K562 (cell line): ENCODE results near the gene CCDC183. TPM values are rescaled to one million over a fixed set of nuclear protein-coding genes. Genes with fewer than 3 reads are reported as not detected.

Source experiments
- ATAC-seq: fragments of 200-7000 bp; cut with Tn5 transposase; 3 replicates; pipeline ENCODE4 v1.9.1; 2020; ENCODE audit warnings: moderate library complexity
- BruUV-seq: library from RNA; stranded (reverse); fragments of 400-500 nt; replicated peaks from 2 replicates; lab custom pipeline; 2021; lab: Mats Ljungman, UMichigan
- CTCF ChIA-PET: fragments of 300-600 bp; formaldehyde crosslinking; extraction: SDS; loops from one replicate; lab custom pipeline; 2021; ENCODE audit warnings: low intra/inter-chr PET ratio; lab: Yijun Ruan, JAX
- POLR2A ChIA-PET: fragments of 300-600, 350-650 bp; sonication (Branson Sonifier 250); formaldehyde crosslinking; extraction: SDS; loops from one replicate; lab custom pipeline; 2021; ENCODE audit warnings: antibody characterized with exemption, inconsistent platforms; lab: Yijun Ruan, JAX
- DNase-seq, 4 experiments: peaks; one replicate each; pipeline versions ENCODE4 v3.0.0 to v3.0.0-alpha.2; 2011 to 2018; ENCODE audit warnings: low spot score in 3 of 4, mixed read lengths in 3 of 4; ENCODE audit errors: extremely low read depth in 1 of 4
- FAIRE-seq: peaks from 2 replicates; lab custom pipeline; 2011; peaks lifted over from hg19 to GRCh38; lab: Jason Lieb, UNC
- H2AFZ ChIP-seq: 2 replicates; pipeline ENCODE4 v1.6.0; 2011; ENCODE audit warnings: low read depth, low read length, control low read depth, inconsistent platforms
- H3K27ac ChIP-seq: fragments of 200-600 bp; 3 replicates; pipeline ENCODE4 v1.8.0; 2011; ENCODE audit warnings: low read depth, mild to moderate bottlenecking, control low read depth, inconsistent platforms, low read length, moderate library complexity, mixed read lengths; ENCODE audit errors: extremely low read depth
- H3K27me3 ChIP-seq, 2 experiments: fragments of 300-600 bp in 1 of 2; 2 replicates in 1 of 2; 3 replicates in 1 of 2; pipeline versions ENCODE4 v1.6.0 to v1.8.0; 2011; ENCODE audit warnings: inconsistent platforms in 2 of 2, low read length in 2 of 2, mild to moderate bottlenecking in 1 of 2, mixed read lengths in 1 of 2, moderate library complexity in 1 of 2; ENCODE audit not compliant: control insufficient read depth in 2 of 2, insufficient read depth in 2 of 2
- H3K36me3 ChIP-seq: fragments of 300-600 bp; 3 replicates; pipeline ENCODE4 v1.8.0; 2011; ENCODE audit warnings: mild to moderate bottlenecking, low read length, inconsistent platforms; ENCODE audit not compliant: control insufficient read depth, insufficient read depth
- H3K4me1 ChIP-seq, 2 experiments: fragments of 200-600 bp in 1 of 2; replicated peaks in 1 of 2; 2 replicates in 1 of 2; 3 replicates in 1 of 2; pipeline versions ENCODE4 v1.5.1 to v1.8.0; 2011; ENCODE audit warnings: inconsistent platforms in 2 of 2, low read length in 2 of 2, mild to moderate bottlenecking in 1 of 2, mixed read lengths in 1 of 2, moderate library complexity in 1 of 2; ENCODE audit not compliant: control insufficient read depth in 2 of 2, insufficient read depth in 2 of 2
- H3K4me2 ChIP-seq: 2 replicates; pipeline ENCODE4 v1.6.1; 2011; ENCODE audit warnings: low read length, control low read depth, inconsistent platforms, mixed read lengths; ENCODE audit not compliant: insufficient read depth
- H3K4me3 ChIP-seq: fragments of 200-600 bp; sonication (generic), shearing (Covaris generic); 2 replicates; pipeline ENCODE4 v1.5.1; 2016; ENCODE audit warnings: control low read depth, inconsistent platforms
- H3K79me2 ChIP-seq: fragments of 200-600 bp; 3 replicates; pipeline ENCODE4 v1.8.0; 2011; ENCODE audit warnings: low read length, inconsistent platforms; ENCODE audit not compliant: control insufficient read depth, insufficient read depth
- H3K9ac ChIP-seq, 2 experiments: 2 replicates each; pipeline versions ENCODE4 v1.6.0 to v1.6.1; 2011; ENCODE audit warnings: low read depth in 2 of 2, low read length in 2 of 2, control low read depth in 1 of 2, inconsistent platforms in 1 of 2, mild to moderate bottlenecking in 1 of 2, mixed read lengths in 1 of 2; ENCODE audit not compliant: insufficient read depth in 1 of 2
- H3K9me1 ChIP-seq: one replicate; pipeline ENCODE4 v1.6.0; 2011; ENCODE audit warnings: inconsistent platforms, mild to moderate bottlenecking, low read length, moderate library complexity; ENCODE audit not compliant: control insufficient read depth, insufficient read depth
- H3K9me3 ChIP-seq: replicated peaks from 2 replicates; pipeline ENCODE4 v1.5.1; 2011; ENCODE audit warnings: low read depth, low read length, inconsistent platforms; ENCODE audit not compliant: control insufficient read depth, insufficient read depth
- H4K20me1 ChIP-seq: replicated peaks from 2 replicates; pipeline ENCODE4 v1.6.1; 2011; ENCODE audit warnings: low read length, inconsistent platforms, mixed read lengths; ENCODE audit not compliant: control insufficient read depth, insufficient read depth
- CTCF ChIP-seq, 3 experiments: IDR thresholded peaks in 2 of 3; conservative IDR thresholded peaks in 1 of 3; 2 replicates each; pipeline ENCODE4 v1.5.1; 2011 to 2012; ENCODE audit warnings: low read length in 3 of 3, mild to moderate bottlenecking in 3 of 3, control low read depth in 2 of 3, improper control_type of control experiment in 1 of 3, inconsistent platforms in 1 of 3, low read depth in 1 of 3, mixed read lengths in 1 of 3, moderate library complexity in 1 of 3; ENCODE audit not compliant: insufficient read depth in 2 of 3
- RBM39 ChIP-seq: fragments of 200-400 bp; formaldehyde crosslinking; optimal IDR thresholded peaks from 2 replicates; pipeline ENCODE3; 2018; ENCODE audit warnings: low read depth, low read length
- WGBS: fragments of 100-300 bp; shearing (Covaris generic); methylation state at CpG from one replicate; pipeline ENCODE4 v1.1.6; 2016; ENCODE audit warnings: low coverage, mixed read lengths; ENCODE audit not compliant: insufficient coverage; ENCODE audit errors: missing lambda C conversion rate; 5-methylcytosine and 5-hydroxymethylcytosine counted together
- in situ Hi-C: fragments of 300-500 bp; cut with MboI; formaldehyde crosslinking; loops from 4 replicates; pipeline ENCODE4 v1.15.0; 2018; ENCODE audit warnings: inconsistent platforms, mixed read lengths
- intact Hi-C: fragments of 100-400 bp; cut with micrococcal nuclease; formaldehyde crosslinking; loops from 2 replicates; pipeline ENCODE4 v1.14.2; 2022
- polyA plus RNA-seq, 8 experiments: library from polyadenylated mRNA; depleted of rRNA in 4 of 8; stranded (reverse) in 5 of 8; unstranded in 3 of 8; fragments of >200 nt; fragmentation: Nextera tagmentation in 2 of 8; fragmentation: Illumina TruSeq in 1 of 8; extraction: Ambion mirVana in 2 of 8; extraction: Trizol in 1 of 8; gene quantifications; 2 replicates each; pipeline versions ENCODE4 v1.2.1 to v1.2.3, GENCODE V29; 2011 to 2014; ENCODE audit warnings: inconsistent platforms in 1 of 8, missing spikeins in 1 of 8
- total RNA-seq, 7 experiments: library from RNA; depleted of rRNA in 6 of 7; stranded (reverse); fragments of >200 nt in 6 of 7; fragmentation: Illumina TruSeq in 2 of 7; extraction: Trizol in 2 of 7; gene quantifications; 2 replicates each; pipeline versions ENCODE4 v1.2.1 to v1.2.3, GENCODE V29; 2011 to 2021; ENCODE audit warnings: low replicate concordance in 1 of 7
- TF ChIP-seq, protein P1 (sequence below), 2 experiments: fragments of 250-450 bp in 1 of 2; fragments of 450-650 bp in 1 of 2; sonication (Bioruptor Pico) in 1 of 2; IDR thresholded peaks; 2 replicates each; pipeline versions ENCODE4 v1.6.1 to v1.8.0; 2016 to 2021; ENCODE audit warnings: mild to moderate bottlenecking in 2 of 2, moderate library complexity in 2 of 2, missing compliant biosample characterization in 1 of 2, missing genetic modification characterization in 1 of 2
- TF ChIP-seq, protein P2 (sequence below): sonication (generic); formaldehyde crosslinking; IDR thresholded peaks from 2 replicates; pipeline ENCODE4 v1.8.0; 2023; ENCODE audit warnings: mild to moderate bottlenecking, missing genetic modification reagents

The CCDC183 gene
- total and polyA plus RNA-seq, 9 of the 15 experiments (the other 6 are each of a cell fraction or from before 2014, with no cell fraction given) = 0.21 to 0.60 (median 0.29) TPM; not detected in 4

DNA sequence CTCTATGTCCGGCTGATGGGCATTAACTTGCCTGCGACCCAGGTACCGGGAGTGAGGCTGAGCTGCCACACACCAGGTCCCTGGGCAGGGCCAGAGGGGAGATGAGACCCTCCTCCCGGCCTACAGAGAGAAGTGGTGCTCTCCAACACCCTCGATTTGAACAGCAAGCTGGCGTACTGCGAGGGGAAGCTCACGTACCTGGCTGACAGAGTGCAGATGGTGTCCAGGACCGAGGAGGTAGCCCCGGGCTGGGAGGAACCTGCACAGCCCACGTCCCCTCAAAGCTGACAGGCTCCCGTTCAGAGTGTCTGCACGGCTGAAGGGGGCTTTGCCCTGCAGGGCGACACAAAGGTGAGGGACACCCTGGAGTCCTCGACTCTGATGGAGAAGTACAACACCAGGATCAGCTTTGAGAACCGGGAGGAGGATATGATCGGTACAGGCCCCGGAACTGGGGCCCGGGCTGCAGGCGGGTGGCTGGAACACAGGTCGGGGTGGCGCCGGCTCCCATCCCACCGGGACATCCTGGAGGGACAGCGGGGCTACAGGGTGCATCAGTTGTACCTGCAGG lies 10.6 kb downstream of the CCDC183 start:
- POLR2A ChIA-PET = interaction anchor here (0.6 to 3.6 kb wide), 9 partner anchors 11 to 434 kb away, joined by 3 to 14 read pairs (median 3); partner anchors contain the start of gene TUBB4B
- no TSS peak for BruUV-seq
- peak; percentile 3; the same call in 1 of the 3 replicates for ATAC-seq

More for the DNA sequence above, 10.6 kb downstream of the CCDC183 start:
- Histone ChIP-seq H3K27ac (no peak overlapping the region; the same call in 1 of the 3 replicates), H3K9ac (peak overlapping the region; percentile 77 to 99), H4K20me1 (no peaks in the 10 kb centered on the region), H3K36me3 (peaks cover 34% of the 10 kb centered on the region), H3K27me3 (no peaks in the 10 kb centered on the region), H3K9me3 (no peaks in the 10 kb centered on the region), H3K9me1 (no peaks in the 10 kb centered on the region), H2AFZ (no peak overlapping the region), H3K4me3 (peak overlapping the region; percentile 97), H3K79me2 (peaks cover 54% of the 10 kb centered on the region), H3K4me1 (peaks cover 23 to 58% of the 10 kb centered on the region in 2 experiments), H3K4me2 (peak overlapping the region; percentile 94)
- 40% methylated on average over 23 of the region's 25 CpGs for WGBS
- in situ Hi-C loops = no loop called here
- CTCF ChIA-PET = no interaction called here
- TF ChIP-seq CTCF (IDR thresholded peaks at IDR 0.05 in 2 of 3, conservative IDR thresholded peaks at IDR 0.05 in 1 of 3; ENCODE audit: insufficient read depth in 2 of 3, low read depth in 1 of 3, low read length in 3 of 3) (0 out of 6 replicates have a peak, but pooled peaks of 1 of the 3 experiments have one; percentile 0), RBM39 (no peak)
- TF ChIP-seq, protein P1, sequence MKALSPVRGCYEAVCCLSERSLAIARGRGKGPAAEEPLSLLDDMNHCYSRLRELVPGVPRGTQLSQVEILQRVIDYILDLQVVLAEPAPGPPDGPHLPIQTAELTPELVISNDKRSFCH (CRISPR knock-in tag; IDR thresholded peaks at IDR 0.05) = no peak
- TF ChIP-seq, protein P1 (tag; IDR thresholded peaks at IDR 0.05) = no peak
- TF ChIP-seq, protein P2, sequence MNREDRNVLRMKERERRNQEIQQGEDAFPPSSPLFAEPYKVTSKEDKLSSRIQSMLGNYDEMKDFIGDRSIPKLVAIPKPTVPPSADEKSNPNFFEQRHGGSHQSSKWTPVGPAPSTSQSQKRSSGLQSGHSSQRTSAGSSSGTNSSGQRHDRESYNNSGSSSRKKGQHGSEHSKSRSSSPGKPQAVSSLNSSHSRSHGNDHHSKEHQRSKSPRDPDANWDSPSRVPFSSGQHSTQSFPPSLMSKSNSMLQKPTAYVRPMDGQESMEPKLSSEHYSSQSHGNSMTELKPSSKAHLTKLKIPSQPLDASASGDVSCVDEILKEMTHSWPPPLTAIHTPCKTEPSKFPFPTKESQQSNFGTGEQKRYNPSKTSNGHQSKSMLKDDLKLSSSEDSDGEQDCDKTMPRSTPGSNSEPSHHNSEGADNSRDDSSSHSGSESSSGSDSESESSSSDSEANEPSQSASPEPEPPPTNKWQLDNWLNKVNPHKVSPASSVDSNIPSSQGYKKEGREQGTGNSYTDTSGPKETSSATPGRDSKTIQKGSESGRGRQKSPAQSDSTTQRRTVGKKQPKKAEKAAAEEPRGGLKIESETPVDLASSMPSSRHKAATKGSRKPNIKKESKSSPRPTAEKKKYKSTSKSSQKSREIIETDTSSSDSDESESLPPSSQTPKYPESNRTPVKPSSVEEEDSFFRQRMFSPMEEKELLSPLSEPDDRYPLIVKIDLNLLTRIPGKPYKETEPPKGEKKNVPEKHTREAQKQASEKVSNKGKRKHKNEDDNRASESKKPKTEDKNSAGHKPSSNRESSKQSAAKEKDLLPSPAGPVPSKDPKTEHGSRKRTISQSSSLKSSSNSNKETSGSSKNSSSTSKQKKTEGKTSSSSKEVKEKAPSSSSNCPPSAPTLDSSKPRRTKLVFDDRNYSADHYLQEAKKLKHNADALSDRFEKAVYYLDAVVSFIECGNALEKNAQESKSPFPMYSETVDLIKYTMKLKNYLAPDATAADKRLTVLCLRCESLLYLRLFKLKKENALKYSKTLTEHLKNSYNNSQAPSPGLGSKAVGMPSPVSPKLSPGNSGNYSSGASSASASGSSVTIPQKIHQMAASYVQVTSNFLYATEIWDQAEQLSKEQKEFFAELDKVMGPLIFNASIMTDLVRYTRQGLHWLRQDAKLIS = no peak
- FAIRE-seq (no peak), DNase-seq (no peak)
- intact Hi-C loops = no loop called here
